CD4-positive, alpha-beta T cell treated with Interleukin-17A for 1 hour (primary cell): ENCODE results near the gene MRPL40.

ENCODE experiments used
- DNase-seq: peaks from one replicate; pipeline ENCODE4 v3.0.0-alpha.2; 2020

MRPL40 gene

DNA sequence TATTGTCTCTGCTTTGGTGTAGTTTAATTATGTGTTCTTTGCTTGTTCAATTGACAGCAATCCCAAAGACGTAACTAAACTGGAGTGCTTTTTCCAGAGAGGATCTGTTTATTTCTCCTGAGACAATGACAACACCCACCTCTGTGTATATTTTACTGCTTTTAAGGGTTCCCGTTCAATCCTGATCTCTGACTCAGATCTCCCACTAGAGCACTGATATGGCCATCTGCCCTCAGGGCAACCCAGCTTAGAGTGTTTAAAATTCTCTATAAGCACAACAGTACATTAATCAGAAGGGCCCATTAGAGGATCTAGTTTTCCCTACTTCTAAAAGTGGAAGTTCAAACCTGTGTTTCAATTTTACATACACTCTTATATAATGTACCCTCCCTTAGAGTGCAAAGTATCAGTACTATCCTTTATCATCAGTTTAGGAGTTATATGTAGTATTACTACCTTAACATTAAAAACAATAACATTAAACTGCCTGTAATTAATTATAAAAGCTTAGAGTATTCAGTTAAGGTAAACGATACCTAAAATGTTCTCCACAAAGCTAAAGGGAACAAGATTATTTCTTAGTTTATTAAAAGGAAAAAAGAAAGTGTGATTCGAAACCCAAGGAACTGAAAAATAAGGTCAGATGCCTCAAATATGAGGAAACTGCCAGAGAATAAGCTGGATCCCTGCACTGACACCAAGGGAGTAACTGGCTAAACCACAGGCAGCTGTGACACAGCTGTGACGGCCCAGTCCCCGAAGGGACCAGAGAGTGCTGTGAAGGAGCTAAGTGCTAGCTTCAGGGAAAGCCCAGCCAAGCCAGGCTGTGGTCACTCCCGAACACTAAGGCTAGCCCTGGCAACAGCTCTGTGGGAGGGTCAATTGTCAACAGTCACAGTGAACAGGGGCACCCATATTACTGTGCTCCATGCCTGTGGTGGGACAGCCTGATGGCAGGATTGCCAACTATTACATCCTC lies 31.4 kb downstream of the MRPL40 start:
- DNase-seq: no peak

DNA sequence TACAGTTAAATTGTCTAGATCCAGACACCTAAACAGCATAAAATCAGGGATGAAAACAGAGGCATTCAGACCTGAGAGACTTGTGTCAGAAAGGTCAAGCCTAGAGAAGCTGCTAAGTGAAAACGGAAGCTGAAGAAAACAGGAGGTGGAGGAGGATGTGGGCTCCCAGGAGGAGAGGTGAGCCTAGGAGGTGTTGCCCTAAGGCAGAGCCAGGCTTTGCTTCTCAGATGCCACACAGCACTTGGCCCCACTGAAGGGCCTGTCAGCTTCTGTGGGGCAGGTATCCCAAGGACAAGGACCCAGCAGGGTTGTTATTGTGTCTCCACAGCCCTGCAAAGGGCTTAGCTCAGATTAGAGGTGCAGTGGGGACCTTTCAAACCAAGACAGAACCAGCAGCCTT lies 32.2 kb downstream of the MRPL40 start:
- no peak for DNase-seq

DNA sequence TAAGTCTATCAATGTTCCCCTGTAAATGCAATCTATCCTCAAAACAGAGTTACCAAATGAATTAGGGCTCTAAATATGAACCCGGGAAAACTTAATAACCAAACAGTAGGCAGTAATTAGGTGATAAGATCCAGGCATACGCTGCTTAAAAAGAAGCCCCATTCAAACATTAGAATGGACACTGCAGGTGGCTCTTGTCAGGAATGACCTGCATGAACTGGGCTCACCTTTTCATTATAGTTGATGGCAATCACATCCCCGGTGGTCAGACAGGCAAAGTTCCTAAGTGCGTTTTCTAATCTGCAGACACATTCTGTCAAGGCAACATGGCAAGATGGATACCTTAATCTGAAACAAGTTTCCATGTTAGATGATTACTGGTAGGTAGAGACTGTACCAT lies 32.6 kb downstream of the MRPL40 start:
- DNase-seq: no peak

DNA sequence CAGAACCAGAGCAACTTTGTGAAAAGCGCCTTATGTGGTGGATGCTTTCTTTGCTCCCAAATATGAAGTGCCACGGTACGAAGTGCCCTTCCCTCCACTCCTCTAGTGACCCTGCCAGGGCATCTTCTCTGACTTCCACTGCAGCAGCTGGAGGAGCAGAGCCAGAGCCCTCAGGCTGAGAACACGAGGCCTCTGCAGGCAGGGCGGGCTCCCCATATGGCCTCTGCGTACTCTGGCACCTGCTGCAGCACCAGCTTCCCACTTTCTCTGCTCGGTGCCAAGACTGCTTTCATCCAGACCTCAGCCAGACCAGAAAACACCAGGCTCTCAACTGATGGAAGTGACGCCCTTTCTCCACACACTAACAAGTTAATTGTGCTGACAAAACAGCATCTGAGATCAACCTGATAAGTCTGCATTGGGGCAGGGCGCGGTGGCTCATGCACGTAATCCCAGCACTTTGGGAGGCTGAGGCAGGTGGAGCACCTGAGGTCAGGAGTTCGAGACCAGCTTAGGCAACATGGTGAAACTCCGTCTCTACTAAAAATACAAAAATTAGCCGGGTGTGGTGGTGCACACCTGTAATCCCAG lies 33.9 kb downstream of the MRPL40 start:
- DNase-seq: no peak

DNA sequence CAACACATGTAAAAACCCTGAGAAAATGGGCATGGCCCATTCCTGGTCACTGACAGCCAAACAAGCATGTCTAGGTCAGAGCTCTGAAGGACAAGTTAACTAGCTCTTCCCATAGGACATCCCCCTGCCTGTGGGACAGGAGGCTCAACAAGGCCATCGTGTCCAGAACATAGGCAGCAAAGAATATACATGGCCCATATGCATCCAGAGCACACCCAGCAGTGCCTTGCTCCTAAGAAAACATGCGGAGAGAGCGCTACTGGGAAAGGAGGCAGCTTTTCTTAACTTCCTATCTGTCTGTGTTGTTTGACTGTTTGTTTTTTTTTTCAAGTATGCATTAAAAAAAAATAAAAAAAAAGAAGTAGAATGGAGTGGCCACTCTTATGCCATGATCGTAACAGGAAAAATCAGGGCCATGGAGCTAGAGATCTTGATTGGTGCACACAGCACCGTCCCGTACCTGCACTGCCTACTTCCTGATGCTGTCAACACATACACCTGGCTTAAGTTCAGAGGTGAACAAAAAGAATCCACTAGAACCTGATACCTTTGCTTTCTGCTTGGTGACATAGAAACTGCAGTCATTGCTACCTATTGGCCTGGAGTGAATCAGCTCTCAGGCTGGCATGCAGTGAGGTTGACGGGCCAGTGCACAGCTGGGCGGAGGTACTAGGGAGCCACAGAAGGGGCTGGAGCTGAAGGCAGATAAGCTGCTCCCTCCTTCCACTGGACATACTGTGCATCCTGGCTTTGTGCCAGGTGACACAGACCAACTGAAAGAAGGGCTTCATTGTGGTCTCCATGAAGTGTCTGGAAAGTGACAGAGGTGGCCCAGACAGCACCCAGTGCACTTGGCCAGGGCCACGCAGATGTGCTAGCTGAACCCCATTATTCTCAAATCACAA lies 34.8 kb downstream of the MRPL40 start:
- DNase-seq: no peak

DNA sequence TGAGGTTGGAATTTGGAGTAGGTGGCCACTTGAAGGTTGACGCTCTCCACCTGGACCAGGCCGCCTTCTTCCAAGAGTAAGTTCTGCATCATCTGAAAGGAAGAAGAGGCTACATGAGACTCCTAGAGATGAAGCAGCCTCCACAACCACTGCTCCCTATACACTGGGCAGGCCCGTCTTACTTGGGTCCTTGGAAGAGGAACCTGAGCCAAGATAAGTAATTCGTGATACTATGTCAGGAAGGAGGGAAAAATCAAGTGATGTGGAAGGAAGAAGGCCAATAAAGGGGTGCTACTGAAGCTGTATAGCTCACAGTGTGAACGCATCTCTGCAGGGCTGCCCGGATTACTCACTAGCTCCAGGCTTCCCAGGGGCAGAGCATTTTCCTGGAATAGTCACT lies 35.6 kb downstream of the MRPL40 start:
- no peak for DNase-seq

DNA sequence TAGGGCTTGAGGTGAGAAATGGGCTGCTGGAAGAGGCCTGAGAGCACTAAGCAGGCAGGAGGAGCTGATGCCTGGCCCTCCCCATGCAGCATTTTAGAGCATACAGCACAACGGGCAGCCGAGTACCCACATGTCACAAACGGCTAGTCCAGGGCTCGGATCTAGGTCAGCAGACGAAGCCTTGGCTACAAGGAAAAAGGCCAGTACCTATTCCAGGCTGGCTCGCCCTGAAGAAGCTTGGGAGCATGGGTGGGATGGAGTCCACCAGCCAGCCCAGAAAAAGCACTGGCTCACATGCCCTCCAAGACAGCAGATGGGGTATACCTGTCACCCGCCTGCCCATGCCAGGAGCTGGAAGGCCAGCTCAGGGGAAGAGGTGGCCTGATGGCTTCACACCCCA lies 37.1 kb downstream of the MRPL40 start:
- DNase-seq: no peak

DNA sequence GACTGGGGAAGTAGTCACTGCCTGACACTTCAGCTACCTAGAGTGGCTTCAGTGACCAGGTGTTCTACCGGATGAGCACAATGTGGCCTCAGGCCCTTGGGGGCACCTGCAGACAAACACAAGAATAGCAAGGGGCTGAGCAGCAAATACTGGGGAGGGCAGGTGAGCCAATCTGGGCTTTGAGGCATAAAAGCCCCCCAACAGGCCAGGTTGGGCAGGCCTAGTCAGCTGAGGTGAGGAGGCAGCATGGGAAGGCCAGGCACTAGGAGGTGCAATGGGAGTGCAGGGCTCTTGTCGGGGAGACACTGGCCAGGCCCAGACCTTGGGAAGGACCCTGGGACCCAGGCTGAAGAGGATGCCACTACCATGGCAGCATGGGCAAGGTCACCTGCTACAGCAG lies 37.7 kb downstream of the MRPL40 start:
- DNase-seq: no peak

DNA sequence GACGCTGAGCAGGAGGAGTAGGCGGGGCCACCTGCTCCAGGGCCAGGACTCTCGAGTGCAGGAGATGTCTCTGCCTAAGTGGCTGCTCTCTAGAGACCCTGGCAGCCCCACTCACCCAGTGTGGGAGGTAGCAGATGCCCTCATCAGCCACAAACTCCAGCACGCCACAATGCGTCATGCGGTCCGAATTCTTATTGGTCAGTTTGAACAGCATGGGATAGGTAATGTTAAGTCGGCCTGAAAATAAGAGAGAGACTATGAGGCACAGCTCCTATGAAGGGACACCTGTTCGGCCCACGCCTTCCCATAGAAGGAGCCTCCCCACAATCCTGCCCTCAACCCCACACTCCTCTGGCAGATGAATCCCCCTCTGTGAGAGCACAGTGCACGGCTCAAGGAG lies 39.2 kb downstream of the MRPL40 start:
- no peak for DNase-seq

DNA sequence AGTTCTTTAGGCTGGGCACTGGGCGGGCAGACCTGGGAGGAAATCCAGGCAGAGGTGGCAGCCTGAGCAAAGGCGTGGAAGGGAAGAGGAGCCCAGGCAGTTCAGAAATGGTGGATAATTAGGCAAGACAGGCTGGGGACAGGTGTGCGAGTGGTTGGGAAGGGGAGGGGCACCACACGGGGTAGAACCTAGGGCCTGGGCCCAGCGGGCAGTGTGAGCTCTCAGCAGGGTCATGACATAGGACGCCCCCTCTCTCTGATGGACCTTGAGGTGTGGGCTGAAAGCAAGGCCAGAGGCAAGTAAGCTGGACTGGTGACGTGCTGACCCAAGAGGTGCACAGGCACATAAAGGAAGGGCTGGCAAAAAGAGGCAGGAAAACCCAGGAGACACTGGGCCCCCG lies 39.9 kb downstream of the MRPL40 start:
- DNase-seq: no peak

DNA sequence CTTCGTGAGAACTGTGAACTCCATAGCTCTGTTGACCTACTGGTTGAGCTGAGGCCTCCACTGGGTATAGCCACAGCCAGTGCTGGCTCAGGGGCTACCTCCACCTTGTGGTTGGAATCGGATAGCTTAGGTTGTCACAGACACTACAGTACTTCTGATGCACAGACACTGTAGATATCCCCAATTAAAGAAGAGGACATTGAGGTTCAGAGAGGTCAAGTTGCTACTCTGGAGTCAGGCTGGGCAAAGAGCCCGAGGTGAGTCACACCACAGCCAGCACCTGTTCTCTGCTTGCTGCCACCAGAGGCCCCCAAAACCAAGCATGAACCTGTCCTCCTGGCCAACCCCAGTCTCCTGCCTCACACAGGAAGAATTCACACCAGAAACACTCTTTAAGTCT lies 41.2 kb downstream of the MRPL40 start:
- DNase-seq: no peak

DNA sequence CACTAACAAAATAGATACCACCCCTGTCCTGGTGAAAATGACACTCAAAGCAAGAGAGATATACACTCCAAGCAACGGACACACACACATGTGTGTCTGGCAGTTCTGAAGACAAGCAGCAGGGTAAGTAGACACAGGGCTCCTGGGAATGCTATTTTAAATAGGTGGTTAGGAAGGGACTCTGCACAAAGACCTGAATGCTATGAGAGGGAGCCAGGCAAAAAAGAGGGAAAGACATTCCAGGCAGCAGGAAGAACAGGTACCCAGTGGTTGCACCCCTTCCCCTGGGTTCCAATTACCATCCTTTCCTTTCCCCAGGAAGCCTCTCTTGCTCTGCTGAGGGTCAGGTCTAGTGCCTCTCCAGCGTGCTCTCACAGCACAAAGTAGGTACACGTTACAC lies 43.7 kb downstream of the MRPL40 start:
- DNase-seq: no peak

DNA sequence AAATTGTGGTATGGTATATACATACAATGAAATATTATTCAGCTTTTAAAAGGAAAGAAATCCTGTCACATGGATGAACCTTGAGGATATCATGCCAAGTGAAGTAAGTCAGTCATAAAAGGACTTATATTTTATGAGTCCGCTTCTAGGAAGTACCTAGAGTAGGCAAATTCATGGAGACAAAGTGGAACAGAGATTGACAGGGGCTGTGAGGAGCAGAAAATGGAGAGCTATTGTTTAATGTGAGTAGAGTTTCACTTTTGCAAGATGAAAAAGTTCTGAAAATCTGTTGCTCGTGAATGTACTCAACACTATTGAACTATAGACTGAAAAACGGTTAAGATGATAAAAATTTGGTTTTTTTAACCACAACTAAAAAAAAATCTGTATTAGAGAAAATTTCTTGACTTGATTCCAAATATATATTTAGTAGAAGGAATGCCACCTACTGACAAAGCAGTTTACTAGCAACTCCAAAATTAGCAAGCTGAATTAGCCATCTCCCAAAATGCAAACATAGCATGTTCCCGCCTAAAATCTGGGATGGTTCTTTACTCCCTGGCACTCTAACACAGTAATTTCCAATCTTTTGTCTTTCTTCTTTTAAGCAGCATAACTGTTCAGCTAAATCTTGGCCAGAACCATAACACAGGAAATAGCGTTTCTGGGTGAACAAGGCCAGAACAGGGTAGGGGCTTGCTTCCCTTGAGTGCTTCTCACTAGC lies 45.1 kb downstream of the MRPL40 start:
- DNase-seq: peak; percentile 28

DNA sequence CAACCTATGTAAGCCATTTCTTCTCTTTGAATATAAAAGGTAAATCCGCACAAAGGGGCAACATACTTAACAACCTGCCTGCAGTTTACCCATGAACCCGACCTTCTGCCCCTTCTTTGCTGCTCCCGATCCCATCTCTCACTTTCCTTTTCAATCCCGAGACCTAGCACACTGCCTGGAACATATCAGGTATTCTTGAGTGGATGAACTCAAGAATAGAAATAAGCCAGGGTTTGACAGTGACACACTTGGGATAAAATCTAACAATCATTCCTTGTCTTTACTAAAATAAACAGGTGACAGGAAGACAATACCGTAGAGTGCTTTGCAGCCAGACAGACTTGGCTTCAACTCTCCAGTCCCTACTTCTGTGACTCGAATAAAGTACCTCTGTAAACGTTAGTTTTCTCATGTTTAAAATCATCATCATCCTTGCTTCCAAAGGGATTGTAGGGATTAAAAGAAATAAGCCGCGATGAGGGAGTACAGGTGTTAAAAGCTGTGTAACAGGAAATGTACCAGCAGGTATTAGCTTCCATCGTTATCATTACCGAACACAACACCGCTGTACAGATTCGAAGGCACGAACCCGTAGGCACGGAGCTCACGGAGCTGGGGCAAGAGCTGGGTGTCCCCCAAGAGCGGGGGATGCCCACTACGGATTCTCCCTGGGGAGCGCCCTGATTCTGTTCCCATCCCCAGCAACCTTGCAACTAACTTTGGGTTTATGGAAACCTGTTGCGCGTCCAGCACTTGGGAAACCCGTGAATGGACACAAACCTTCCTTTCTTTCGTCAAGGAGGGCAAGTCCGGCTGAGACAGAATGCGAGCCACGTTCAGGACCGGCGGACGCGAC lies 45.9 kb downstream of the MRPL40 start:
- DNase-seq: peak; percentile 24

DNA sequence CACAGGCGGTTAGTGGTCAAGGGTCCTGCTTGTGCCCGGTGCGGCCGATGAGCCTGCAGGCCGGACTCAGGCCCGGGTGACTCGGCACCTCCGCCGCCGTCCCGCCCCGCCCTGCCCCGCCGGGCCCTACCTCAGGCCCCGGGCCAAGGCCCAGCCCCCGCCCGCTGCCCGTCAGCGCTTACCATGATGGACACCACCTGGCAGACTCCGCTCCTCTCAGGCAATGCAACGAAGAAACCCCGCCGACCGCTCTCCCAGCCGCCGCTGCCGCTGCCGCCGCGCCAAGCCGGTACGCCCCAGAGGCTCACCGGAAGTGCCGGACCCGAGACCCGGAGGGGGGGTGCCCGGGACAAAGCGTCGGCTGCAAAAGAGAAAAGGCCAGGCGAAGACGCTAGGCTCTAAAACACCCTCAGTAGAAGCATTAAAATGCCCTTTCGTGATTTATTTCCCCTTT lies 46.6 kb downstream of the MRPL40 start, which contains the start of gene UFD1:
TSS of gene UFD1 (minus strand) at position 293 of the 454 bp plus-strand sequence. CDS start at position 185, 108 bp downstream.
- peak; percentile 87 for DNase-seq

DNA sequence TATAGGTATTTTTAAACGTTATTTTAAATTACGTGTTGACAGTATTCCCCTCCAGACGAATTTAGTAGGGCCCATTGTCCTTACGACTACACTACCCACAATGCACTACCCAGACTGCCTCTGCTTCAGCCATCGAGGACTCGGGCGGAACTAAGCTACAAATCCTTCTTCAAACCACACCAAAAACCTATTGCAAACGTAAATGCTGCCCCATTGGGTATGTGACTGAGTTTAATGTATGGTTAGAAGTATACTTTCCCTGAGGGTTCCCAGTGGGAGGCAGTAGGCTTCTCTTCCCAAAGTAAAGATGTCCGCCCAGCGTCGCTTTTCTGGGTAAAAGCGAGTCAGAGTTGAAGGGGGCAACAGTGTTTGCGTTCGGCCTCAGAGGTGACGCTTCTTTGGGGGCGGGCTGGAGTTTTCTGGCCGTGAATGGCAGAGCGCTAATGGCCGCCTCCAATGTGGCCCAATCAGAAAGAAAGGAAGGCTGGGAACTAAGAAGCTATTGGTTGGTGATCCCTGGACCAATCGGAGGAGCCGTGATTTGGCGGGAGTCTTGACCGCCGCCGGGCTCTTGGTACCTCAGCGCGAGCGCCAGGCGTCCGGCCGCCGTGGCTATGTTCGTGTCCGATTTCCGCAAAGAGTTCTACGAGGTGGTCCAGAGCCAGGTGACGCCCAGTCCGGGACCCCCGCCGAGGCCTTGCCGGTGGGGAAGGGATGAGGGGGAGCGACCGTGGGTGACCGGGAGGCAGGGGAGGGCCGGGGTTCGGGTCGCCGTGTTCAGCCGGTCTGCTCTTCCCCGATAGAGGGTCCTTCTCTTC lies 47.2 kb downstream of the MRPL40 start, which contains the start of gene CDC45:
TSS of gene CDC45 (plus strand) at position 566 of the 818 bp plus-strand sequence. CDS start at position 615, 49 bp downstream.
- peak; percentile 98 for DNase-seq

DNA sequence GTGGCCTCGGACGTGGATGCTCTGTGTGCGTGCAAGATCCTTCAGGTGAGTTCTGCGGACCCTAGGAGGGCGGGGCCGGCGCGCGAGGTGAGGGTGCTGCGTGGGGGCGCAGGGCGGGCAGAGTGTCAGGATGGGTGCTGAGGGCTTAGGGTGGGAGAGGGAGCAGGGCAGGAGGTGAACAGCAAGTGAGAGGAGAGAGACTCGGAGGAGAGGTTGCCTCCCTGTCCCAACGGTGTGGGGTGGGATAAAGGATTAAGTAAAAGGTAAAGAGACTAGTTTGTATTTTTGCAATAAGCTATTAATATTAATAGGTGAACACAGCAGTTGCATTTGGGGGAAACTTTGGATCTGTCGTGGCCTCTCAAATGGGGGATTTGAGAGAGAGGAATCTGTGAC lies 47.8 kb downstream of the MRPL40 start:
- DNase-seq: no peak

DNA sequence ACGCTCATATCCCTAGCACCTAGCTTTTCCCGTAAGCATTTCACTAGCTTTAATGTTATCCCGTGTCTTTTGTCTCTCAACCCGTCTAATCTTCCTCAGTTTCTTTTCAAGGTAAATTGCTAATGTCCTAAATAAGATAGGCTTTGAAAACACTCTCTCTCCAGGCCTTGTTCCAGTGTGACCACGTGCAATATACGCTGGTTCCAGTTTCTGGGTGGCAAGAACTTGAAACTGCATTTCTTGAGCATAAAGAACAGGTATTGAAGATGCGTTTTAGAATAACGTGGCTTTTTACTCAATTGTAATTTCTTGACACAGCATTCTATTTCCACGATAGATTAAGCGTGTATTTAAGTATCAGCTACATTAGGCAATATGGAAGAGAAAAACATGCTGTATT lies 48.4 kb downstream of the MRPL40 start:
- DNase-seq: no peak

DNA sequence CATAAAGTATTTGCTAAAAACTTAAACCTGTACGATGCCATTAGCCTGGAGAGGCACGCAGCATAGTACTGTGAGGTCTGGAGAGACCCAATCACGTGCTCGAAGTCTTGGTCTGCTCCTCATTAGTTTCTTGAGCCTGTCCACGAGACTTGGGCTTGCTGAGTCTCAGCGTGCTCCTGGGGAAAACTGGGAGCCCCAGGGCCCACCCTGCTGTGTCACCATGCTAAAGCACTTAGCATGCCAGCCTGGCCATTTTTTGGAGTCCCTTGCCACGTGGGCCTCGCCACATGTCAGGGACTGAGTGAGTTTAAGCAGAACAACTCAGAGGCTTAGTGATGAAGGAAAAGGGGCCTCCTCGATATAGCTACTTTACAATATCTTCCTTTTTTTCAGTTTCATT lies 50.0 kb downstream of the MRPL40 start:
- DNase-seq: no peak

DNA sequence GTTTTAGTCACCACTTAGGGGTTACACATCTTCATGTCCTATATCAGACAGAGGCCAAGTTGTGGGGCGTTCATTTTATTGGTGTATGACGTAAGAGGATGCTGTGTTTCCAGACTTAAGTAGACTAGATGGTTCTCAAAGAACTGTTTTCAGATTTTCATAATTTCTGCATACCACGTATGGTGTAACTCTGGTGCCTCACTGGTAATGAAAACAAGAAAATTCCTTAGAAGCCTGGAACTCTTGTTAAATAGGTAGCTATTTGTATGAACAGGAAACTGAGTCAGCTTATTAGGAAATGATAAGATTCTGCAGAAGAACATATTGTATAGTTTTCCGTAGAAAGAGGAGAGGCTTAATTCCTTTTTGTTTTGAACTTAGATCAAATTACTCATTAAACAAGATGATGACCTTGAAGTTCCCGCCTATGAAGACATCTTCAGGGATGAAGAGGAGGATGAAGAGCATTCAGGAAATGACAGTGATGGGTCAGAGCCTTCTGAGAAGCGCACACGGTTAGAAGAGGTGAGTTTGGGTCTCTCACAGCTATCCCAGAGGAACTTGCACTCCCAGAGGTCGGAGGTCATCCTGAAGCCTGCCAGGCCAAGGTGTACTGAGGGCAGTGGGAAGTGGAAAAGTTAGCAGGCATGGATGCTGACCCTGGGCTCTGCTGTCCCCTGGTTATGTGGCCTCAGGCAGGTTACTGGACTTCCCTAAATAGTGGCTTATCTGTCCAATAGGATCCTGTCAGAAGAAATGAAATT lies 51.3 kb downstream of the MRPL40 start:
- no peak for DNase-seq
